Kidney (tissue), 14 donors: ENCODE results near the gene HOXA5. TPM values are rescaled to one million over a fixed set of nuclear protein-coding genes. Genes with fewer than 3 reads are reported as not detected.
A peak's percentile ranks its signal among the peaks of the same experiment; 100 is the strongest.

Experiments used
- DNase-seq, 5 donors: peaks; one replicate each; pipeline ENCODE4 v3.0.0-alpha.2; 2013 to 2020
- FAIRE-seq: peaks from 2 replicates; lab custom pipeline; 2012; peaks lifted over from hg19 to GRCh38; lab: Jason Lieb, UNC
- H3K27ac ChIP-seq, 2 donors: one replicate each; pipeline ENCODE4 v1.7.0; 2013; ENCODE audit warnings: low read depth in 2 of 2, low read length in 2 of 2, inconsistent platforms in 1 of 2
- H3K27me3 ChIP-seq: one replicate; pipeline ENCODE4 v1.7.1; 2013; ENCODE audit warnings: low read length, inconsistent platforms; ENCODE audit not compliant: control insufficient read depth, insufficient read depth
- H3K36me3 ChIP-seq, 3 donors: one replicate each; pipeline versions ENCODE4 v1.7.0 to v1.7.1; 2013; ENCODE audit warnings: low read length in 3 of 3, control low read depth in 1 of 3, inconsistent platforms in 1 of 3; ENCODE audit not compliant: insufficient read depth in 3 of 3, control insufficient read depth in 2 of 3
- H3K4me1 ChIP-seq, 3 donors: one replicate each; pipeline versions ENCODE4 v1.7.0 to v1.7.1; 2013; ENCODE audit warnings: low read length in 3 of 3, inconsistent platforms in 1 of 3, low read depth in 1 of 3; ENCODE audit not compliant: control insufficient read depth in 2 of 3, insufficient read depth in 2 of 3
- H3K4me3 ChIP-seq, 3 donors: one replicate each; pipeline versions ENCODE4 v1.7.0 to v1.8.1; 2013; ENCODE audit warnings: low read length in 3 of 3, control low read depth in 1 of 3, inconsistent platforms in 1 of 3
- H3K9ac ChIP-seq, 3 donors: one replicate each; pipeline versions ENCODE4 v1.7.0 to v1.7.1; 2013; ENCODE audit warnings: low read length in 3 of 3, control low read depth in 1 of 3, inconsistent platforms in 1 of 3
- H3K9me3 ChIP-seq, 3 donors: one replicate each; pipeline versions ENCODE4 v1.7.0 to v1.7.1; 2013; ENCODE audit warnings: low read length in 3 of 3, control low read depth in 1 of 3, inconsistent platforms in 1 of 3; ENCODE audit not compliant: control insufficient read depth in 2 of 3, insufficient read depth in 1 of 3
- intact Hi-C: fragments of 100-400 bp; cut with DNase I; formaldehyde crosslinking; loops from one replicate; pipeline ENCODE4 v1.11.1; 2022
- polyA plus RNA-seq: library from polyadenylated mRNA; stranded (reverse); fragments of 350-450 nt; fragmentation: Illumina TruSeq; extraction: RNeasy Lipid Tissue Mini Kit (QIAGEN cat#74804); gene quantifications from one replicate; pipeline ENCODE4 v1.2.3, GENCODE V29; 2014; ENCODE audit warnings: low read depth, low replicate concordance; ENCODE audit not compliant: insufficient read depth
- total RNA-seq: library from RNA; stranded (reverse); fragmentation: NEBNext Ultra II Directional; extraction: Animal tissue kit (Norgen Biotek cat#: 25700); gene quantifications from one replicate; pipeline ENCODE4 v1.2.1, GENCODE V29; 2021
- TF ChIP-seq, protein P1 (sequence below): IDR thresholded peaks from 3 replicates; pipeline ENCODE4 v1.5.1; 2012; ENCODE audit warnings: mild to moderate bottlenecking, moderate library complexity, borderline replicate concordance; ENCODE audit not compliant: insufficient read depth; ENCODE audit errors: extremely low read depth
- donor health status: control.
- donor health status: control.
- donor health status: control.
- donor health status: control.
- donor health status: control.
- donor health status: DM: yes; HTN: yes; CAD: no.
- donor health status: Normal renal cell carcinoma (clear cell type).

HOXA5 gene
- total and polyA plus RNA-seq, 2 donors from 2014 or later = 19.4 to 38.0 TPM

DNA sequence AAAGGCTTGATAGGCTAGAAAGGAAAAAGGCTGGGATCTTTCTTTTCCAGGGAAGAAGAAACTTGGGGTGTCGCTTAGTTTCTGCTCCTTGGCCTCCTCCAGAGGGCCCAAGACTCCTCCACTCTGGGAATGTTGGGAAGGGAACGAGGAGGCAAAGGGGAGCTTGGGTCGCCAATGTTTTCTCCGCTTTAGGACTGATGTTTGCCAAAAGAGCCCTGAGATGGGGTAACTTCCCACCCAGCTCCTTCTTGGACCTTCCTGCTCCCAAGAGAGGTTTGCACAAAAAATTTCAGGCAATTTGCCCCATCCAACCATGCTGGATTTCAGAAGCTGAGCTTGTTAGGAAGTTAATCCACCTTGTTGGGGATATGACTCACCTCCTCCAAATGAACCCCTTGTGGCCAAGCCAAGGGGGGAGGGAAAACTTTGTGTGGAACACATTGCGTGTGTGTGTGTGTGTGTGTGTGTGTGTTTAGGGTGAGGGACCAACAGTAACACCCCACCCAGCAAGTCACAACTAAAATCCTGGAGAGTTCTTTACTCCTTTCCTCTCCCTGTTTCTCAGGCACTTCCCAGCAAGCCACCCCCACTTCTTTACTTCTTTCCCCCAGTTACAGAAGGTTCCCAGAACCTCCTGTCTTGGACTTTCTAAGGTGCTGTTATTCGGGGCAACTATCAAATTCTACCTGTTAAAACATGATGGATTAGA is 32.3 kb downstream of the HOXA5 start:
- no peaks in the 10 kb centered on the region for H3K27me3 ChIP-seq
- FAIRE-seq = no peak
- H3K4me3 ChIP-seq = peak overlapping the region in 2 of 3 donors; percentile 26 to 69
- H3K9ac ChIP-seq = peak overlapping the region in 2 of 3 donors; percentile 92 to 94
- TF ChIP-seq, protein P1, sequence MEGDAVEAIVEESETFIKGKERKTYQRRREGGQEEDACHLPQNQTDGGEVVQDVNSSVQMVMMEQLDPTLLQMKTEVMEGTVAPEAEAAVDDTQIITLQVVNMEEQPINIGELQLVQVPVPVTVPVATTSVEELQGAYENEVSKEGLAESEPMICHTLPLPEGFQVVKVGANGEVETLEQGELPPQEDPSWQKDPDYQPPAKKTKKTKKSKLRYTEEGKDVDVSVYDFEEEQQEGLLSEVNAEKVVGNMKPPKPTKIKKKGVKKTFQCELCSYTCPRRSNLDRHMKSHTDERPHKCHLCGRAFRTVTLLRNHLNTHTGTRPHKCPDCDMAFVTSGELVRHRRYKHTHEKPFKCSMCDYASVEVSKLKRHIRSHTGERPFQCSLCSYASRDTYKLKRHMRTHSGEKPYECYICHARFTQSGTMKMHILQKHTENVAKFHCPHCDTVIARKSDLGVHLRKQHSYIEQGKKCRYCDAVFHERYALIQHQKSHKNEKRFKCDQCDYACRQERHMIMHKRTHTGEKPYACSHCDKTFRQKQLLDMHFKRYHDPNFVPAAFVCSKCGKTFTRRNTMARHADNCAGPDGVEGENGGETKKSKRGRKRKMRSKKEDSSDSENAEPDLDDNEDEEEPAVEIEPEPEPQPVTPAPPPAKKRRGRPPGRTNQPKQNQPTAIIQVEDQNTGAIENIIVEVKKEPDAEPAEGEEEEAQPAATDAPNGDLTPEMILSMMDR = no peak
- peaks cover 0 to 5% (median 4%) of the 10 kb centered on the region in 3 donors for H3K36me3 ChIP-seq
- peak overlapping the region; percentile 85 to 97 for H3K27ac ChIP-seq
- intact Hi-C loops = no loop called here
- H3K4me1 ChIP-seq = peaks cover 10 to 17% (median 13%) of the 10 kb centered on the region in 3 donors
- H3K9me3 ChIP-seq = no peaks in the 10 kb centered on the region
- peak in 4 of 5 donors; percentile 51 to 68 (median 56) for DNase-seq

DNA sequence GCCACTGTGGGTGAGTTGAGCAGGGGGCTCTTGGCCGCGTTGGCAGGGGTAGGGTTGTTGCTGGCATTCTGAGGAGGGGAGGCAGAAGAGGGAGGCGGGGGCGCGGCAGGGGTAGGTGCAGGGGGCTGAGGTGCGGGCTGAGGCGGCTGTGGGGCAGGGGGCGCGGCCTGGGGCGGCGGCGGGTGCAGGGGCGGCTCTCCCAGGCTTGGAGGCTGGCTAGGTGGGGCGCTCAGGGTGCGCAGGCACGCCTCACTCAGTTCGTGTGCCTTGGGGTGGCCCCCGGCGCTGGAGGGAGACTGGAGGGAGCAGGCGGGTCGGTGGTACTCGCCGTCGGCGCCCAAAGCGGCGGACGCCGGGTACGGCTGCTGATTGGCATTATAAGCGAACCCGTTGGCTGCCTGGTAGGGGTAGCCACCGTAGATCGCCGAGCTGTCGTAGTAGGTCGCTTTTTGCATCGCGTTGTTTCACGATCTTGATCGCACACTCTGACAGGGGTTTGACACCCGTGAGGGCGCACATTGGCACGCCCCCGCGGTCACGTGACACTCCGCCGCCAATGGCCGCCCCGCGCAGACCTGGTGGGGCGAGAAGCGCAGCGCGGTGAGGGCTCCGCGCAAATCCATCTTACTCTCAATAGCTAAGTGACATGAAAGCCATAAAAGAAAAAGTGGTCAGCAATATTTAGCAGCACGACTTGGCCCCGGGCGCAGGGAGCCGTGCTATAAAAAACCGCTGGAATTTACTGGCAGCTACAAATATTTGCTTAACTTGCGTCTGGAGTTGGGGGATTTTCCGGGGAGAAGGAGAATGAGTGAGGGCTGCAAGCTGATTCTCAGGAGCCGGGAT is 33.1 kb downstream of the HOXA5 start:
- Histone ChIP-seq H3K27ac (peak overlapping the region; percentile 85 to 97), H3K4me3 (peak overlapping the region in 2 of 3 donors; percentile 9 to 69), H3K4me1 (peaks cover 16 to 20% (median 18%) of the 10 kb centered on the region in 3 donors), H3K27me3 (no peaks in the 10 kb centered on the region), H3K9me3 (no peaks in the 10 kb centered on the region), H3K9ac (peak overlapping the region in 2 of 3 donors; percentile 92 to 94), H3K36me3 (peaks cover 0 to 5% (median 4%) of the 10 kb centered on the region in 3 donors)
- FAIRE-seq (no peak), DNase-seq (peak; percentile 91 to 95 (median 94))
- intact Hi-C loops = no loop called here
- TF ChIP-seq, protein P1 = no peak

DNA sequence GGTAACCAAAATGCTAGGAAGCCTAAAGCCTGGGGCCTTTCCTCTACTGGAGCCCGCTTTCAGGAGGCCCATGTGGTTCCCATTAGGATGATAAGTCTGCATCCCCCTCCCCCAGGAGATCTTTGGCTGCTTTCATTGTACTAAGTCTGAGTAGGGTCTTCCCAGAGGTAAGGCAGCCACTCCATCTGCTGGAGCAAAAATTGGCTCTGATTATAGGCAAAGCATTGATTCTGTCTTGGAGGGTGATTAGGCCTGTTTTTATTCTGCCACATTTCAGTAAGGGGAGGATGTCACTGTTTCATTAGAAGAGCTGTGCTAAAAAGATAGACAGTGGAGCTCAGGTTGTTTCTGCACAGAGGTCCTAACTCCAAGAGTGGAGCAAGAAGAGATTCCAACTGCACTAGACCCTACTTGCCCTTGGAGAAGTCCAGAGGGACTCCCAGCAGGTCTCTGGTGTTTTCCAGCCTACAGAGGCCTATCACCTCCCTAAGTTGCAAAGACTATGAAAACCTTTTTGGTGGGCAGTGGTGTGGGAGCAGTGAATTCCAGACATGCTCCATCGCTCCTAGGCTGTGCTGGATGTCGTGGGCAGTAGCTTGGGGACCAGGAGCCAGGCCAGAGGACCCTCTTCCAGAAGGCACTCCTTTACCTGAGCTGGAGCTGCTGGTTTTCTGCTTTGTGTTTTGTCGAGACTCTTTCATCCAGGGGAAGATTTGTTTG is 33.9 kb downstream of the HOXA5 start:
- Histone ChIP-seq H3K9me3 (no peaks in the 10 kb centered on the region), H3K4me3 (peak overlapping the region in 1 of 3 donors; percentile 43), H3K27me3 (no peaks in the 10 kb centered on the region), H3K9ac (peak overlapping the region in 2 of 3 donors; percentile 22 to 59), H3K4me1 (peaks cover 19 to 22% (median 19%) of the 10 kb centered on the region in 3 donors), H3K36me3 (peaks cover 0 to 5% (median 4%) of the 10 kb centered on the region in 3 donors), H3K27ac (peak overlapping the region; percentile 87 to 97)
- intact Hi-C loops = no loop called here
- peak in 2 of 5 donors; percentile 61 to 66 for DNase-seq
- no peak for FAIRE-seq
- TF ChIP-seq, protein P1 = no peak
